Uterus (tissue), 4 donors: Measurements from ENCODE around the gene APOBEC4. TPM values are rescaled to one million over a fixed set of nuclear protein-coding genes. Genes with fewer than 3 reads are reported as not detected.

Source experiments
- DNase-seq, 2 donors: peaks; one replicate each; pipeline ENCODE4 v3.0.0-alpha.2; 2019 to 2020
- H3K27ac ChIP-seq, 2 donors: fragments of 200-600 bp; sonication (generic); 1 replicate in 1 of 2; 2 replicates in 1 of 2; pipeline ENCODE4 v1.5.1; 2016 to 2018
- H3K27me3 ChIP-seq, 2 donors: fragments of 200-600 bp; sonication (generic); one replicate each; pipeline ENCODE4 v1.5.1; 2018 to 2019; ENCODE audit warnings: control low read depth in 1 of 2
- H3K36me3 ChIP-seq, 2 donors: fragments of 200-600 bp; sonication (generic); one replicate each; pipeline ENCODE4 v1.5.1; 2019; ENCODE audit warnings: control low read depth in 1 of 2
- H3K4me1 ChIP-seq, 2 donors: fragments of 200-600 bp; sonication (generic); one replicate each; pipeline ENCODE4 v1.5.1; 2018 to 2019; ENCODE audit warnings: control low read depth in 1 of 2
- H3K4me3 ChIP-seq, 2 donors: fragments of 200-600 bp; sonication (generic); 1 replicate in 1 of 2; 2 replicates in 1 of 2; pipeline ENCODE4 v1.5.1; 2018 to 2019; ENCODE audit warnings: mild to moderate bottlenecking in 1 of 2
- H3K9me3 ChIP-seq, 2 donors: fragments of 200-600 bp; sonication (generic); one replicate each; pipeline ENCODE4 v1.5.1; 2019; ENCODE audit warnings: control low read depth in 1 of 2
- POLR2A ChIP-seq, 2 donors: fragments of 450-650 bp; IDR thresholded peaks; one replicate each; pipeline ENCODE4 v1.6.1; 2016; ENCODE audit warnings: antibody characterized with exemption in 2 of 2, mild to moderate bottlenecking in 1 of 2, moderate library complexity in 1 of 2
- intact Hi-C: fragments of 100-400 bp; cut with DNase I; formaldehyde crosslinking; loops from one replicate; pipeline ENCODE4 v1.15.1; 2023; ENCODE audit warnings: low total_unique reads
- total RNA-seq, 4 donors: library from RNA; depleted of rRNA in 3 of 4; stranded (reverse); fragments of >200 nt in 3 of 4; gene quantifications; one replicate each; pipeline versions ENCODE4 v1.1.0 to v1.2.4, GENCODE V29; 2014 to 2023
- TF ChIP-seq, protein P1 (sequence below), 4 experiments: fragments of 200-600 bp in 2 of 4; fragments of 450-650 bp in 2 of 4; sonication (generic) in 2 of 4; IDR thresholded peaks; one replicate each; pipeline ENCODE4 v1.5.1; 2016 to 2019; ENCODE audit warnings: antibody characterized with exemption in 4 of 4, mild to moderate bottlenecking in 2 of 4, moderate library complexity in 1 of 4
- donor health status: DM: yes; HTN: yes; CAD: no.

APOBEC4 gene
- total RNA-seq, 4 donors from 2014 or later, result 0.40 to 0.76 TPM; not detected in 2

DNA sequence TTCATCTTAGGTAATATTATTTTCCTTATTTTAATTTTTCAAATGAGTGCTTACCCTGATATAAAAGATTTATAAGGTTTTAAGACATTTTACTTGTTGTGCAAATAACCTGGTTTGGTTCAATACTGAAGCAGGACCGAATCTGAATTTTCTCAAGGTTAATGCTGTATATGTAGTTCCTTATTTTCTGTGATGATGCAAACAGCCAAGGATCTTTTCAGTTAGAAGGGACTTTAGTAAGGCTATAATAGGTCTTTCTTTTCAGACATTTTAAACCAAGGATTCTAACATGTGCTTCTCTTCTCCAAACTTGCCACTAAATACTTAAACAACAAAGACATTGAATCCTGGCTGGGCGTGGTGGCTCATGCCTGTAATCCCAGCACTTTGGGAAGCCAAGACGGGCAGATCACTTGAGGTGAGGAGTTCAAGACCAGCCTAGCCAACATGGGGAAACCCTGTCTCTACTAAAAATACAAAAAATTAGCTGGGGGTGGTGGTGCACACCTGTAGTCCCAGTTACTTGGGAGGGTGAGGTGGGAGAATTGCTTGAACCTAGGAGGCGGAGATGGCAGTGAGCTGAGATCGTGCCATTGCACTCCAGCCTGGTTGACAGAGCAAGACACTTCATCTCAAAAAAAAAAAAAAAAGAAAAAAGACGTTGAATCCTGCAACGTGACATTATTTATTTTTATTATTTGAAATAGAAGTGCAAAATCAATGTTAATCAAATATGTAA lies 14.3 kb downstream of the APOBEC4 start:
- Histone ChIP-seq H3K4me3 (no peak overlapping the region), H3K27me3 (no peaks in the 10 kb centered on the region), H3K9me3 (no peaks in the 10 kb centered on the region), H3K4me1 (no peaks in the 10 kb centered on the region), H3K27ac (no peak overlapping the region), H3K36me3 (no peaks in the 10 kb centered on the region)
- TF ChIP-seq, protein P1, sequence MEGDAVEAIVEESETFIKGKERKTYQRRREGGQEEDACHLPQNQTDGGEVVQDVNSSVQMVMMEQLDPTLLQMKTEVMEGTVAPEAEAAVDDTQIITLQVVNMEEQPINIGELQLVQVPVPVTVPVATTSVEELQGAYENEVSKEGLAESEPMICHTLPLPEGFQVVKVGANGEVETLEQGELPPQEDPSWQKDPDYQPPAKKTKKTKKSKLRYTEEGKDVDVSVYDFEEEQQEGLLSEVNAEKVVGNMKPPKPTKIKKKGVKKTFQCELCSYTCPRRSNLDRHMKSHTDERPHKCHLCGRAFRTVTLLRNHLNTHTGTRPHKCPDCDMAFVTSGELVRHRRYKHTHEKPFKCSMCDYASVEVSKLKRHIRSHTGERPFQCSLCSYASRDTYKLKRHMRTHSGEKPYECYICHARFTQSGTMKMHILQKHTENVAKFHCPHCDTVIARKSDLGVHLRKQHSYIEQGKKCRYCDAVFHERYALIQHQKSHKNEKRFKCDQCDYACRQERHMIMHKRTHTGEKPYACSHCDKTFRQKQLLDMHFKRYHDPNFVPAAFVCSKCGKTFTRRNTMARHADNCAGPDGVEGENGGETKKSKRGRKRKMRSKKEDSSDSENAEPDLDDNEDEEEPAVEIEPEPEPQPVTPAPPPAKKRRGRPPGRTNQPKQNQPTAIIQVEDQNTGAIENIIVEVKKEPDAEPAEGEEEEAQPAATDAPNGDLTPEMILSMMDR (IDR thresholded peaks at IDR 0.05), result no peak
- no peak for TF ChIP-seq POLR2A (IDR thresholded peaks at IDR 0.05)
- intact Hi-C loops, result loop anchor here (10.0 kb wide), 1 partner anchor 164 kb away; the partner anchor contains the start of gene SMG7
- no peak for DNase-seq

DNA sequence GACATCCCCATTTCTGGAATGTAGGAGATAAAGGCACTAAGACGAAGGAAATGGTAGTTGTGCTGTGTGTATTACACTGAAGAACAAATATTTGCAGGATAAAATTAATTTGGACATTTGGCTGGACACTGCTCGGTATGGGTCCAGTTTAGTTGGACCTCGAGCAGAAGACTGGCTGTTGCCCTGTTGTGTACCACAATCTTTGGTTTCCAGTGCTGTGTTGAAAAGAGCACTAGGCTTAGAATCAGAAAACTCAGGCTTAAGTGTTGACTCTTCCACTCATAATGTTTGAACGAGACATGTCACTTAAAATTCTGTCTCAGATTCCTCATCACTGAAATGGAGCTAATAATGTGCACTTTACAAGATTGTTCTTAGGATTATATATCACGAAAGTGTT lies 16.3 kb downstream of the APOBEC4 start:
- no peak for TF ChIP-seq POLR2A (IDR thresholded peaks at IDR 0.05)
- TF ChIP-seq, protein P1 (IDR thresholded peaks at IDR 0.05), result no peak
- intact Hi-C loops, result loop anchor here (10.0 kb wide), 1 partner anchor 162 kb away; the partner anchor contains the start of gene SMG7
- no peaks in the 10 kb centered on the region for H3K4me1 ChIP-seq
- H3K27me3 ChIP-seq, result no peaks in the 10 kb centered on the region
- DNase-seq, result no peak
- H3K36me3 ChIP-seq, result no peaks in the 10 kb centered on the region
- no peak overlapping the region for H3K4me3 ChIP-seq
- no peaks in the 10 kb centered on the region for H3K9me3 ChIP-seq
- H3K27ac ChIP-seq, result no peak overlapping the region

DNA sequence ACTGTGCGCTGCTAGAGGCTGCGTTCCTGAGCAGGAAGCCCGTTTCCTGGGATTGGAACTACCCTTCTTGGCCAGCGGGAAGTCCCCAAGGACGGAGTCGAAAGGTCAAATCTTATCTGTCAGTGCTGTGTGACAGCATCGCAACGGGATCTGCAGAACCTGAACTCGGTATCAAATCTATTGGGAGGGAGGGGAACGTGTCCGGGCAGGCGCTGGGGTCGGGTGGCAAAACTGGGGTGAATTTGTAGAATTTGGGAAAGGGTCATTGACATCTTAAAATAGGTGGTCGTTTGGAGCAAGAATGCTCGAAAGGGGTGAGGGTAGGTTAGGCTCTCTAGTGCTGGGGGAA lies 16.8 kb downstream of the APOBEC4 start:
- no peak for DNase-seq
- no peaks in the 10 kb centered on the region for H3K9me3 ChIP-seq
- H3K4me3 ChIP-seq, result peak overlapping the region; percentile 71 to 92
- intact Hi-C loops, result loop anchor here (10.0 kb wide), 1 partner anchor 162 kb away; the partner anchor contains the start of gene SMG7
- H3K36me3 ChIP-seq, result no peaks in the 10 kb centered on the region
- H3K27ac ChIP-seq, result peak overlapping the region; percentile 91 to 97
- no peaks in the 10 kb centered on the region for H3K27me3 ChIP-seq
- no peaks in the 10 kb centered on the region for H3K4me1 ChIP-seq
- no peak for TF ChIP-seq POLR2A (IDR thresholded peaks at IDR 0.05)
- TF ChIP-seq, protein P1 (IDR thresholded peaks at IDR 0.05), result no peak

- intact Hi-C loops, result loop anchor here (10.0 kb wide), 1 partner anchor 161 kb away; the partner anchor contains the start of gene SMG7
- no peaks in the 10 kb centered on the region for H3K27me3 ChIP-seq
- TF ChIP-seq, protein P1 (IDR thresholded peaks at IDR 0.05), result peak in 2 of 4 experiments; percentile 2 to 7
- peak; percentile 90 to 95 for TF ChIP-seq POLR2A (IDR thresholded peaks at IDR 0.05)
- H3K9me3 ChIP-seq, result no peaks in the 10 kb centered on the region
- peak within 1 kb of the TSS; percentile 71 to 92 for H3K4me3 ChIP-seq
- peak; percentile 96 to 98 for DNase-seq
- no peaks in the 10 kb centered on the region for H3K36me3 ChIP-seq
- peaks cover 0 to 5% of the 10 kb centered on the region in 2 donors for H3K4me1 ChIP-seq
- H3K27ac ChIP-seq, result peak within 1 kb of the TSS; percentile 91 to 97
Measured at GRCh38 chr1:183635606-183636333, 17.3 kb downstream of the APOBEC4 start, which contains the start of gene ARPC5. TSS of gene ARPC5 (minus strand) at chr1:183635783. CDS start at chr1:183635659, 124 bp downstream.
